ENCODE measurements around the gene PROX2.

PROX2 gene

GRCh38 chr14:74915826-74916225 lies 39.9 kb upstream of the PROX2 start:
- no peaks in the 10 kb centered on the region for H3K79me2 ChIP-seq (ENCODE audit: low read length)
- H3K36me3 ChIP-seq (replicated peaks; ENCODE audit: low read depth, low read length): no peaks in the 10 kb centered on the region
- H3K27me3 ChIP-seq (ENCODE audit: low read depth, low read length): no peaks in the 10 kb centered on the region
- H3K4me3 ChIP-seq (ENCODE audit: low read length): no peak overlapping the region
- no peaks in the 10 kb centered on the region for H3K9me3 ChIP-seq (ENCODE audit: insufficient read depth, low read length)
- H2AFZ ChIP-seq (ENCODE audit: low read depth, low read length): no peak overlapping the region
- no peak overlapping the region for H3K27ac ChIP-seq (ENCODE audit: low read length)
- no peak overlapping the region for H3K9ac ChIP-seq (ENCODE audit: low read length)
- no peaks in the 10 kb centered on the region for H4K20me1 ChIP-seq (ENCODE audit: insufficient read depth, low read length)
- no peaks in the 10 kb centered on the region for H3K4me1 ChIP-seq (ENCODE audit: low read length)
- no peak for TF ChIP-seq EZH2phosphoT487 (IDR thresholded peaks at IDR 0.05; ENCODE audit: low read depth)
- TF ChIP-seq CTCF (IDR thresholded peaks at IDR 0.05; ENCODE audit: low read depth, low read length): no peak
- no peak overlapping the region for H3K4me2 ChIP-seq (ENCODE audit: low read length)

GRCh38 chr14:74915426-74915825 lies 39.5 kb upstream of the PROX2 start:
- TF ChIP-seq EZH2phosphoT487 (IDR thresholded peaks at IDR 0.05; ENCODE audit: low read depth) (no peak), CTCF (IDR thresholded peaks at IDR 0.05; ENCODE audit: low read depth, low read length) (no peak)
- Histone ChIP-seq H3K4me2 (ENCODE audit: low read length) (no peak overlapping the region), H3K27ac (ENCODE audit: low read length) (no peak overlapping the region), H3K27me3 (ENCODE audit: low read depth, low read length) (no peaks in the 10 kb centered on the region), H3K4me3 (ENCODE audit: low read length) (no peak overlapping the region), H2AFZ (ENCODE audit: low read depth, low read length) (no peak overlapping the region), H3K9ac (ENCODE audit: low read length) (no peak overlapping the region), H3K4me1 (ENCODE audit: low read length) (no peaks in the 10 kb centered on the region), H3K36me3 (replicated peaks; ENCODE audit: low read depth, low read length) (no peaks in the 10 kb centered on the region), H3K9me3 (ENCODE audit: insufficient read depth, low read length) (no peaks in the 10 kb centered on the region), H4K20me1 (ENCODE audit: insufficient read depth, low read length) (no peaks in the 10 kb centered on the region), H3K79me2 (ENCODE audit: low read length) (no peaks in the 10 kb centered on the region)

GRCh38 chr14:74913986-74914573 lies 38.1 kb upstream of the PROX2 start:
- H2AFZ ChIP-seq (ENCODE audit: low read depth, low read length): no peak overlapping the region
- H3K4me1 ChIP-seq (ENCODE audit: low read length): no peaks in the 10 kb centered on the region
- no peaks in the 10 kb centered on the region for H3K27me3 ChIP-seq (ENCODE audit: low read depth, low read length)
- H3K36me3 ChIP-seq (replicated peaks; ENCODE audit: low read depth, low read length): no peaks in the 10 kb centered on the region
- H4K20me1 ChIP-seq (ENCODE audit: insufficient read depth, low read length): no peaks in the 10 kb centered on the region
- H3K27ac ChIP-seq (ENCODE audit: low read length): no peak overlapping the region
- TF ChIP-seq EZH2phosphoT487 (IDR thresholded peaks at IDR 0.05; ENCODE audit: low read depth) (no peak), CTCF (IDR thresholded peaks at IDR 0.05; ENCODE audit: low read depth, low read length) (peak; percentile 83)
- no peaks in the 10 kb centered on the region for H3K9me3 ChIP-seq (ENCODE audit: insufficient read depth, low read length)
- H3K4me3 ChIP-seq (ENCODE audit: low read length): no peak overlapping the region
- H3K79me2 ChIP-seq (ENCODE audit: low read length): no peaks in the 10 kb centered on the region
- no peak overlapping the region for H3K4me2 ChIP-seq (ENCODE audit: low read length)
- no peak overlapping the region for H3K9ac ChIP-seq (ENCODE audit: low read length)

- H4K20me1 ChIP-seq (ENCODE audit: insufficient read depth, low read length): no peaks in the 10 kb centered on the region
- TF ChIP-seq EZH2phosphoT487 (IDR thresholded peaks at IDR 0.05; ENCODE audit: low read depth): no peak
- TF ChIP-seq CTCF (IDR thresholded peaks at IDR 0.05; ENCODE audit: low read depth, low read length): no peak
- H2AFZ ChIP-seq (ENCODE audit: low read depth, low read length): no peak overlapping the region
- H3K36me3 ChIP-seq (replicated peaks; ENCODE audit: low read depth, low read length): no peaks in the 10 kb centered on the region
- no peaks in the 10 kb centered on the region for H3K4me1 ChIP-seq (ENCODE audit: low read length)
- no peak overlapping the region for H3K4me3 ChIP-seq (ENCODE audit: low read length)
- no peak overlapping the region for H3K4me2 ChIP-seq (ENCODE audit: low read length)
- no peak overlapping the region for H3K27ac ChIP-seq (ENCODE audit: low read length)
- no peaks in the 10 kb centered on the region for H3K79me2 ChIP-seq (ENCODE audit: low read length)
- H3K9me3 ChIP-seq (ENCODE audit: insufficient read depth, low read length): no peaks in the 10 kb centered on the region
- H3K27me3 ChIP-seq (ENCODE audit: low read depth, low read length): no peaks in the 10 kb centered on the region
- no peak overlapping the region for H3K9ac ChIP-seq (ENCODE audit: low read length)
Observed at GRCh38 chr14:74913393-74913910, 37.5 kb upstream of the PROX2 start.
